CD8-positive, alpha-beta memory T cell (primary cell): Measurements from ENCODE around the gene GBP4. TPM values are rescaled to one million over a fixed set of nuclear protein-coding genes. Genes with fewer than 3 reads are reported as not detected.

Experiments
- CTCF ChIA-PET: fragments of 350-600 bp; sonication (Branson Sonifier 250); formaldehyde crosslinking; loops from one replicate; lab custom pipeline; 2021; ENCODE audit warnings: antibody characterized with exemption; lab: Charles Lee
- POLR2A ChIA-PET: fragments of 350-600 bp; sonication (Branson Sonifier 250); formaldehyde crosslinking; loops from one replicate; lab custom pipeline; 2021; ENCODE audit warnings: antibody characterized with exemption; lab: Charles Lee
- DNase-seq, 5 donors: peaks; one replicate each; pipeline versions ENCODE4 v3.0.0 to v3.0.0-alpha.2; 2020 to 2022; ENCODE audit warnings: mixed read lengths in 1 of 5
- H3K27ac ChIP-seq: one replicate; pipeline ENCODE4 v1.7.0; 2013; ENCODE audit warnings: low read depth, mild to moderate bottlenecking, low read length, moderate library complexity
- H3K27me3 ChIP-seq: 2 replicates; pipeline ENCODE4 v1.7.0; 2013; ENCODE audit warnings: low read length, mild to moderate bottlenecking; ENCODE audit not compliant: insufficient read depth, poor library complexity, severe bottlenecking
- H3K36me3 ChIP-seq: 2 replicates; pipeline ENCODE4 v1.7.0; 2013; ENCODE audit warnings: mild to moderate bottlenecking, low read length, moderate library complexity; ENCODE audit not compliant: insufficient read depth
- H3K4me1 ChIP-seq: 2 replicates; pipeline ENCODE4 v1.7.0; 2013; ENCODE audit warnings: mild to moderate bottlenecking, low read length, moderate library complexity; ENCODE audit not compliant: insufficient read depth
- H3K4me3 ChIP-seq: 2 replicates; pipeline ENCODE4 v1.7.0; 2013; ENCODE audit warnings: mild to moderate bottlenecking, low read length
- H3K9me3 ChIP-seq: 2 replicates; pipeline ENCODE4 v1.7.0; 2013; ENCODE audit warnings: mild to moderate bottlenecking, low read length
- H3K27ac Mint-ChIP-seq, 8 donors: one replicate each; pipeline ENCODE4 v1.8.0; 2020 to 2021; ENCODE audit warnings: mixed read lengths in 8 of 8, mild to moderate bottlenecking in 6 of 8, inconsistent platforms in 3 of 8, moderate library complexity in 3 of 8
- H3K27me3 Mint-ChIP-seq, 2 donors: one replicate each; pipeline ENCODE4 v1.8.0; 2020 to 2021; ENCODE audit warnings: mixed read lengths in 2 of 2, mild to moderate bottlenecking in 1 of 2, moderate library complexity in 1 of 2
- H3K36me3 Mint-ChIP-seq, 3 donors: one replicate each; pipeline ENCODE4 v1.8.0; 2020 to 2021; ENCODE audit warnings: mixed read lengths in 3 of 3, inconsistent platforms in 1 of 3, mild to moderate bottlenecking in 1 of 3
- H3K4me1 Mint-ChIP-seq, 3 donors: one replicate each; pipeline ENCODE4 v1.8.0; 2020 to 2021; ENCODE audit warnings: mixed read lengths in 3 of 3, inconsistent platforms in 1 of 3, mild to moderate bottlenecking in 1 of 3
- H3K4me3 Mint-ChIP-seq, 7 donors: one replicate each; pipeline ENCODE4 v1.8.0; 2020 to 2021; ENCODE audit warnings: mixed read lengths in 7 of 7, mild to moderate bottlenecking in 6 of 7, moderate library complexity in 4 of 7, inconsistent platforms in 2 of 7
- H3K9me3 Mint-ChIP-seq, 5 donors: one replicate each; pipeline ENCODE4 v1.8.0; 2020 to 2022; ENCODE audit warnings: mixed read lengths in 5 of 5, mild to moderate bottlenecking in 3 of 5, moderate library complexity in 2 of 5, inconsistent platforms in 1 of 5
- polyA plus RNA-seq: library from polyadenylated mRNA; unstranded; fragments of 300-500 nt; fragmentation: Illumina TruSeq; gene quantifications from one replicate; pipeline ENCODE4 v1.2.3, GENCODE V29; 2021
- total RNA-seq, 2 experiments: library from RNA; stranded (reverse); gene quantifications; one replicate each; pipeline ENCODE4 v1.2.3, GENCODE V29; 2021

Gene GBP4
- total and polyA plus RNA-seq, 3 experiments from 2014 or later = 24.2 to 48.3 (median 26.6) TPM

DNA sequence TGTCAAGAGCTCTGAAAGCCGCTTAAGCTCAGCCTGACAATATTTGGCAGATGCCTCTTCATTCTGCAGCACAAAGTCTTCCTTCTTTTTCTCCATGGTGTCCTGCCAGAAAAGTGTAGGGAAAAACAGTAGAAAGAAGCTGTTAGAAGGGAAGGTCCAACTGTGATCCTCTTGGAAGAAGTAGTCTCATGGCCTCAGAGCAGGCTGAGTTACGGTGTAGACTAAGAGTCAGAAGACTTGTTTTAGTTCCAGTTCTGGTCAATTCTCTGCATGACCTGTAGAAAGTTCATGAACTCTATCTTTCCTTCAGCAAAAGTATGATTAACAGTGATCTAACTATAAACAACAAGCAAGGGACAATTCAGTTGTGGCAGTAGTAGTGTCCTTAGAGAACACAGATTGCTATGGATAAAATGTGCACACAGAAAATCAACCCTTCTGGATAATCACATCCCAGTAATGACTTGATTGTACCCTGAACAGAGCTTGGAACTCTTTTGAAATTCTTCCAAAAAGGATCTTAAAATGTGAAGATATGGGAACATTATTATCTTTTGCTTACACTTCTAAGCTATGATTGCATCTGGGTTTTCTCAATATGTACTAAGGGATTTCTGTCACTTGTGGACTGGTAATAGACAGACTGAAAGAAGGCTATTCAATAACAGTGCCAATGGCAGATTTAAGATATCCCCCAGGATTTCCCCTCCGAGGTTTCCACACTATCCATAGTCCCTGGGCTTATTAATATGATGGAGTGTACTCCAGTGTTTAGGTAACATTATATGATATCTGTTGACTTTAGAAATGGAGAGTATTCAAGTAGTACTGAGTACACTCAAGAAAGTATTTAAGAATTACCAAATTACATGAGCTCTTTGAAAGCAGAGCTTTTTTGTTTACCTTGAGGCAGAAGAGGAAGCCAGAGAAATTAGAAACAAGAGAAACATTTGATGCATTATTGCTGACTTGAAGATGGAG lies 50.8 kb downstream of the GBP4 start:
- H3K27ac ChIP-seq = no peak overlapping the region
- Mint-ChIP-seq H3K9me3 (no peaks in the 10 kb centered on the region), H3K4me1 (peaks cover 0 to 2% (median 0%) of the 10 kb centered on the region in 3 donors), H3K36me3 (peaks cover 0 to 1% (median 0%) of the 10 kb centered on the region in 3 donors), H3K27ac (no peak overlapping the region), H3K27me3 (peaks cover 2 to 9% of the 10 kb centered on the region in 2 donors), H3K4me3 (no peak overlapping the region)
- POLR2A ChIA-PET = interaction anchor here (0.6 kb wide), 1 partner anchor 31 kb away, joined by 3 read pairs; no protein-coding TSS in a partner anchor
- no peaks in the 10 kb centered on the region for H3K4me1 ChIP-seq
- H3K9me3 ChIP-seq = no peaks in the 10 kb centered on the region
- DNase-seq = no peak
- H3K4me3 ChIP-seq = no peak overlapping the region
- CTCF ChIA-PET = interaction anchor here (1.1 to 1.4 kb wide), 2 partner anchors 16 to 21 kb away, joined by 3 to 4 read pairs; no protein-coding TSS in a partner anchor
- no peaks in the 10 kb centered on the region for H3K27me3 ChIP-seq
- no peaks in the 10 kb centered on the region for H3K36me3 ChIP-seq

DNA sequence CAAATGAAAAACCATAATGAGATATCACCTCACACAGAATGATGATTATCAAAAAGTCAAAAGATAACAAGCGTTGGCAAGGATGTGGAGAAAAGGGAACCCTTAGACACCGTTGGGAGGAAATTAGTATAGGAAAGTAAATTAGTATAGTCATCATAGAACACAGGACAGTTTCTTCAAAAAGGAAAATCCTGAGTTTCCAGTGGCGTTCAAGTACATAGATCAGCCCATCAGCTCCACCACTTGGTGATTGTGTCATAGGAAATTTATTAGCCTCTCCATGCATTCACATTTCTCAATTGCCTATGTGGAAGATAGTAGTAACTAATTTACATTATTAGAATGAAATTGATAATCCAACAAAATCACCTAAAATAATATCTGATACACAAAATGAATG lies 52.0 kb downstream of the GBP4 start:
- H3K4me3 ChIP-seq = no peak overlapping the region
- H3K36me3 ChIP-seq = no peaks in the 10 kb centered on the region
- H3K4me1 ChIP-seq = no peaks in the 10 kb centered on the region
- Mint-ChIP-seq H3K27me3 (peaks cover 0 to 9% of the 10 kb centered on the region in 2 donors), H3K9me3 (no peaks in the 10 kb centered on the region), H3K4me3 (no peak overlapping the region), H3K36me3 (peaks cover 0 to 1% (median 0%) of the 10 kb centered on the region in 3 donors), H3K4me1 (peaks cover 1 to 2% (median 2%) of the 10 kb centered on the region in 3 donors), H3K27ac (no peak overlapping the region)
- H3K9me3 ChIP-seq = no peaks in the 10 kb centered on the region
- DNase-seq = no peak
- H3K27me3 ChIP-seq = no peaks in the 10 kb centered on the region
- POLR2A ChIA-PET = no interaction called here
- H3K27ac ChIP-seq = no peak overlapping the region
- CTCF ChIA-PET = no interaction called here

DNA sequence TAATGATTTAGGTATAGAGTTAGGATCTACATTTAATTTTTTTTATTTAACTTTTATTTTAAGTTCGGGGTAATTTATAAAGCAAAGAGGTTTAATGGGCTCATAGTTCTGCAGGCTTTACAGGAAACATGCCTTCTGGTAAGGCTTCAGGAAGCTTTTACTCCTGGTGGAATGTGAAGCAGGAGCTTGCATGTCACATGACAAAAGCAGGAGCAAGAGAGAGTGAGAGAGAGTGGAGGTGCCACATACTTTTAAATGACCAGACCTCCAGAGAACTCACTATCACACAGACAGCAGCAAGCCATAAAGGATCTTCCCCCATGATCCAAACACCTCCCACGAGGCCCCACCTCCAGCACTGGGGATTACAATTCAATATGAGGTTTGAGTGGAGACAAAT lies 55.3 kb downstream of the GBP4 start:
- DNase-seq = no peak
- Mint-ChIP-seq H3K4me3 (no peak overlapping the region), H3K36me3 (peaks cover 0 to 2% (median 1%) of the 10 kb centered on the region in 3 donors)

DNA sequence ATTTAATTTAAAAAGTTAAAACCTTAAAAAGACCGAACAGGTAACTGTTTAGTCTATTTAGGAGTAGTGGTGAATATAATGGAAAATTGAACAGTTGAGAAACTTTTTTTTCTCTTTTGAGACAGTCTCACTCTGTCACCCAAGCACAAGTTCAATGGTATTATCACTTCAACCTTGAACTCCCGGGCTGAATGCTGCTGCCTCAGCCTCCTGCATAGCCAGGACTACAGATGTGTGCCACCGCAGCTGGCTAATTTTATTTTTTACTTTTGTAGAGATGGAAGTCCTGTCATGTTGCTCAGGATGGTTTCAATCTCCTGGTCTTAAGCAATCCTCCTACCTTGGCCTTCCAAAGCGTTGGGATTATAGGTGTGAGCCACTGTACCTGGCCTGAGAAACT lies 56.6 kb downstream of the GBP4 start:
- ChIA-PET POLR2A (no interaction called here), CTCF (no interaction called here)

More for the DNA sequence above, 55.3 kb downstream of the GBP4 start:
- H3K4me1 ChIP-seq = no peaks in the 10 kb centered on the region
- H3K27ac ChIP-seq = no peak overlapping the region
- Mint-ChIP-seq H3K27me3 (peaks cover 0 to 8% of the 10 kb centered on the region in 2 donors), H3K4me1 (peaks cover 4 to 11% (median 6%) of the 10 kb centered on the region in 3 donors), H3K9me3 (peaks cover 0 to 1% (median 0%) of the 10 kb centered on the region in 5 donors), H3K27ac (no peak overlapping the region)
- ChIA-PET POLR2A (no interaction called here), CTCF (no interaction called here)
- H3K36me3 ChIP-seq = no peaks in the 10 kb centered on the region
- H3K27me3 ChIP-seq = no peaks in the 10 kb centered on the region
- H3K9me3 ChIP-seq = no peaks in the 10 kb centered on the region
- no peak overlapping the region for H3K4me3 ChIP-seq

DNA sequence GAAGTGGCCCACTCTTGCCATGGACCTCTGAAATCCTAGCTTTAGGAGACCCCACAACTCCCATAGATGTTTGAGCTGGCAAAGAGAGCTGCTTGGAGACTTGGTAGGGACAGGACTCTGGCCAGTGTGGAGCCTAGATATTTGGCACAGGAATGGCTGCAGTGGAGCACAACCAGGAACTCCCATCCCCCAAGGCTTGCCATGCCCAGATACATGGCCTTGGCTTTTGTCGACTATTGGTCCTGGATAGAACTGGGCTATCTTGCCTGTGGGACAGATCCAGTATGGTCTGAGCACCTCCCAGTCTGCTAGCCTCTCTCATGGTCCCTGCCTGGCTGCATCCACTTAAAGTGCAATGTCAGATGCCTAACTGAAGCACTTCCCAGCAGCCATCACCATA lies 65.0 kb downstream of the GBP4 start:
- Mint-ChIP-seq H3K36me3 (peaks cover 0 to 44% (median 1%) of the 10 kb centered on the region in 3 donors), H3K27me3 (peaks cover 0 to 1% of the 10 kb centered on the region in 2 donors), H3K27ac (no peak overlapping the region), H3K4me3 (no peak overlapping the region), H3K9me3 (peaks cover 0 to 8% (median 0%) of the 10 kb centered on the region in 5 donors), H3K4me1 (peaks cover 10 to 15% (median 15%) of the 10 kb centered on the region in 3 donors)
- no peak for DNase-seq
- POLR2A ChIA-PET = no interaction called here
- Histone ChIP-seq H3K4me3 (no peak overlapping the region), H3K9me3 (no peaks in the 10 kb centered on the region), H3K36me3 (no peaks in the 10 kb centered on the region), H3K27ac (no peak overlapping the region), H3K27me3 (no peaks in the 10 kb centered on the region), H3K4me1 (peaks cover 10% of the 10 kb centered on the region)
- CTCF ChIA-PET = no interaction called here

More for the DNA sequence above, 56.6 kb downstream of the GBP4 start:
- DNase-seq = no peak
- peaks cover 4 to 11% (median 6%) of the 10 kb centered on the region in 3 donors for H3K4me1 Mint-ChIP-seq
- no peaks in the 10 kb centered on the region for H3K27me3 Mint-ChIP-seq
- H3K9me3 ChIP-seq = no peaks in the 10 kb centered on the region
- no peaks in the 10 kb centered on the region for H3K36me3 ChIP-seq
- no peaks in the 10 kb centered on the region for H3K27me3 ChIP-seq
- H3K4me3 Mint-ChIP-seq = no peak overlapping the region
- no peak overlapping the region for H3K27ac ChIP-seq
- H3K27ac Mint-ChIP-seq = no peak overlapping the region
- H3K4me1 ChIP-seq = no peaks in the 10 kb centered on the region
- H3K4me3 ChIP-seq = no peak overlapping the region
- H3K9me3 Mint-ChIP-seq = peaks cover 0 to 8% (median 0%) of the 10 kb centered on the region in 5 donors
- H3K36me3 Mint-ChIP-seq = peaks cover 0 to 14% (median 0%) of the 10 kb centered on the region in 3 donors

Other genes starting within 250 kb of the GBP4 start
- 10 to 100 TPM; 56.1 to 62.0 TPM for gene KYAT3, start 206.3 kb downstream of the GBP4 start, total RNA-seq
- gene KYAT3, start 206.3 kb downstream of the GBP4 start, polyA plus RNA-seq = 25.9 TPM
- 10 to 100 TPM; 25.6 to 27.0 TPM for gene RBMXL1, start 206.3 kb downstream of the GBP4 start, total RNA-seq
- 10.2 TPM for gene RBMXL1, start 206.3 kb downstream of the GBP4 start, polyA plus RNA-seq
- 10 to 100 TPM in 1 of 2 experiments, 1 to 10 TPM in 1; 8.4 to 12.1 TPM for gene GBP3, start 176.1 kb downstream of the GBP4 start, total RNA-seq
- gene GBP3, start 176.1 kb downstream of the GBP4 start, polyA plus RNA-seq = 16.8 TPM
- 10 to 100 TPM; 52.1 to 53.0 TPM for gene GBP1, start 133.7 kb downstream of the GBP4 start, total RNA-seq
- 77.4 TPM for gene GBP1, start 133.7 kb downstream of the GBP4 start, polyA plus RNA-seq
- 100 to 1,000 TPM; 155 to 165 TPM for gene GBP2, start 72.8 kb downstream of the GBP4 start, total RNA-seq
- gene GBP2, start 72.8 kb downstream of the GBP4 start, polyA plus RNA-seq = 148 TPM
- gene GBP7, start 22.9 kb downstream of the GBP4 start, total RNA-seq = under 1 TPM; 0.09 to 0.13 TPM
- gene GBP7, start 22.9 kb downstream of the GBP4 start, polyA plus RNA-seq = not detected
- 10 to 100 TPM; 67.2 to 74.5 TPM for gene GBP5, start 73.9 kb upstream of the GBP4 start, total RNA-seq
- gene GBP5, start 73.9 kb upstream of the GBP4 start, polyA plus RNA-seq = 180 TPM
- gene GBP6, start 165.1 kb upstream of the GBP4 start, total RNA-seq = under 1 TPM; 0.13 to 0.22 TPM
- gene GBP6, start 165.1 kb upstream of the GBP4 start, polyA plus RNA-seq = 0.63 TPM